GM12891 (cell line): ENCODE data around the gene SZT2.

ENCODE experiments used
- PAX5 ChIP-seq: IDR thresholded peaks from 2 replicates; pipeline ENCODE4 v1.6.1; 2011; ENCODE audit warnings: low read length, moderate library complexity, mild to moderate bottlenecking; ENCODE audit not compliant: insufficient read depth, severe bottlenecking
- POLR2A ChIP-seq: IDR thresholded peaks from 2 replicates; pipeline ENCODE4 v1.6.1; 2011; ENCODE audit warnings: low read depth, low read length, control low read depth
- POLR2AphosphoS5 ChIP-seq: IDR thresholded peaks from 2 replicates; pipeline ENCODE4 v1.6.1; 2011; ENCODE audit warnings: low read depth, low read length, control low read depth
- SPI1 ChIP-seq: IDR thresholded peaks from 2 replicates; pipeline ENCODE4 v1.6.1; 2011; ENCODE audit warnings: low read depth, low read length, control low read depth
- TAF1 ChIP-seq: IDR thresholded peaks from 2 replicates; pipeline ENCODE4 v1.6.1; 2011; ENCODE audit warnings: low read depth, low read length, control low read depth

DNA sequence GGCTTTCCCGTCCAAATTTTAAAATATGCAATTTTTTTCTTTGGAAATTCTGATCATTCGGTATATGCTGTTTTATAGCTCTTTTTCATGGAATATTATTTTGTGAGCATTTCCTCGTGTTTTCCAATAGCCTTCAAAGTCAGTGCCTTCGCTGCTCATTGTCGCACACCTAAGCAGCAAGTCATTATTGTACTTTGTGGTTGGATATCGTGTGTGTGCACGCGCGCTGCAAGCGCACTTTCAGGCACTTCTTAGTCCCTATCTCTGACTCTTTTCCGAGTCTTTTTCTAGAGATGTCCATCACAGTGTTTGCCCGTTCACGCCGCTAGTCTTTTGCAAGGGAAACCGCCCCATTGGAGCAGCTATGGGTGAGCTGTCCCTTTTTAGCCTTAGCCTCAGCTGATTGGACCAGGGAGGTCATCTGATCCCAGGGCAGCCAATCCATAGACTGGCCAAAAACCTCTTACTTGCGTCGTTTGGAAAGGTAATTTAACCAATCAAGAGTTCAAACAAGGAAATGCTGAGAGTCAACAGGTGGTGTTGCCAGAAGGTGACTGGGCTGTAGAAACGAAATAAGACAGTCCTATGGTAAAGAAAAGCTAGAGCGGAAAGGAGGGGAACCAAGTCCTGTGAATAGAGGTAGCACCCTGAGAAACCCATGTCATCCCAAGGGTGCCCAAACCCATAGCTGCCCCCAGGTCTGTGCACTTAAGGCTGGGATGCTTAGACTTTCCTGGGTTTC is 64.7 kb downstream of the SZT2 start:
- peak; percentile 45; the same call in 1 of the 2 replicates for TF ChIP-seq POLR2A
- no peak for TF ChIP-seq SPI1
- no peak for TF ChIP-seq POLR2AphosphoS5
- no peak for TF ChIP-seq TAF1
- no peak for TF ChIP-seq PAX5
